ENCODE data around the gene PLA2G4F. TPM values are rescaled to one million over a fixed set of nuclear protein-coding genes. Genes with fewer than 3 reads are reported as not detected.

Gene PLA2G4F
- polyA plus RNA-seq, 1 experiment = not detected

- Histone ChIP-seq H3K36me3 (ENCODE audit: control insufficient read depth, insufficient read depth, low read length) (no peaks in the 10 kb centered on the region), H3K27me3 (ENCODE audit: control insufficient read depth, insufficient read depth, low read length) (peaks cover 24% of the 10 kb centered on the region), H3K4me3 (ENCODE audit: low read depth, low read length) (no peak overlapping the region)
- ChIA-PET POLR2A (no interaction called here), CTCF (interaction anchor here (0.6 to 4.1 kb wide), 15 partner anchors 8 to 402 kb away, joined by 3 to 21 read pairs (median 4); no protein-coding TSS in a partner anchor)
- DNase-seq (ENCODE audit: low read depth) = no peak
- no peak for TF ChIP-seq CTCF (IDR thresholded peaks at IDR 0.05; ENCODE audit: insufficient read depth, low read depth, low read length)
Observed at GRCh38 chr15:42134617-42135245, 21.7 kb downstream of the PLA2G4F start.

- CTCF ChIA-PET = interaction anchor here (0.6 to 4.1 kb wide), 15 partner anchors 9 to 403 kb away, joined by 3 to 21 read pairs (median 3); no protein-coding TSS in a partner anchor
- peaks cover 22% of the 10 kb centered on the region for H3K27me3 ChIP-seq (ENCODE audit: control insufficient read depth, insufficient read depth, low read length)
- TF ChIP-seq CTCF (IDR thresholded peaks at IDR 0.05; ENCODE audit: insufficient read depth, low read depth, low read length) = peak; percentile 78
- POLR2A ChIA-PET = no interaction called here
- no peak overlapping the region for H3K4me3 ChIP-seq (ENCODE audit: low read depth, low read length)
- DNase-seq (ENCODE audit: low read depth) = no peak
- H3K36me3 ChIP-seq (ENCODE audit: control insufficient read depth, insufficient read depth, low read length) = no peaks in the 10 kb centered on the region
Observed at GRCh38 chr15:42133886-42134502, 22.4 kb downstream of the PLA2G4F start.

- H3K27me3 ChIP-seq (ENCODE audit: control insufficient read depth, insufficient read depth, low read length) = peaks cover 21% of the 10 kb centered on the region
- CTCF ChIA-PET = interaction anchor here (0.6 to 4.1 kb wide), 6 partner anchors 9 to 146 kb away, joined by 3 to 21 read pairs (median 4); no protein-coding TSS in a partner anchor
- H3K4me3 ChIP-seq (ENCODE audit: low read depth, low read length) = no peak overlapping the region
- no peak for TF ChIP-seq CTCF (IDR thresholded peaks at IDR 0.05; ENCODE audit: insufficient read depth, low read depth, low read length)
- no peaks in the 10 kb centered on the region for H3K36me3 ChIP-seq (ENCODE audit: control insufficient read depth, insufficient read depth, low read length)
- POLR2A ChIA-PET = no interaction called here
- DNase-seq (ENCODE audit: low read depth) = no peak
Observed at GRCh38 chr15:42133356-42133755, 23.1 kb downstream of the PLA2G4F start.

GRCh38 chr15:42131826-42132806 lies 24.3 kb downstream of the PLA2G4F start:
- no peak for TF ChIP-seq CTCF (IDR thresholded peaks at IDR 0.05; ENCODE audit: insufficient read depth, low read depth, low read length)
- DNase-seq (ENCODE audit: low read depth) = no peak
- POLR2A ChIA-PET = no interaction called here
- H3K36me3 ChIP-seq (ENCODE audit: control insufficient read depth, insufficient read depth, low read length) = no peaks in the 10 kb centered on the region
- CTCF ChIA-PET = interaction anchor here (0.6 to 4.1 kb wide), 5 partner anchors 14 to 147 kb away, joined by 3 to 21 read pairs (median 3); no protein-coding TSS in a partner anchor
- peaks cover 21% of the 10 kb centered on the region for H3K27me3 ChIP-seq (ENCODE audit: control insufficient read depth, insufficient read depth, low read length)
- no peak overlapping the region for H3K4me3 ChIP-seq (ENCODE audit: low read depth, low read length)

Measured in BJ (cell line).